ENCODE data around the gene LRRC25. TPM values are rescaled to one million over a fixed set of nuclear protein-coding genes. Genes with fewer than 3 reads are reported as not detected.

LRRC25 gene
- total RNA-seq, 6 experiments from 2014 or later = 1.9 to 12.6 (median 3.2) TPM

DNA sequence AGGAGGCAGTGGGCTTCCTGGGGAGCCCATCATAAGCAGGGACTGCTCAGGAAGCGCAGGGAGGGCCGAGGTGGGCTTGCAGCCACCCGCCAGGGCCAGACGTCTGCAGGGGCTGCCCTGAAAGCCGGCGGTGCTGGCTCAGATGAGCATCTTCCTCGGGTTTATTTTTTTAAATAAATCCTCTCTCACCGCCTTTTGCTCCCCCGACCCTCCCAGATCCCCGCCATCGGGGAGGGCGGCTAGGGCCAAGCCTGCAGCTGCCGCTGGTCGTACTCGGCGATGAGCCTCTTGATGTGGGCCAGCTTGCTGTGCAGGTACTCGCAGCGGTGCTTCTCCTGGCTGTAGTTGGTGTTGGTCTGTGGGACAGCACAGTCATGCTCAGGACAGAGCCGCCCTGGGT is 47.1 kb upstream of the LRRC25 start:
- peaks cover 0 to 54% (median 23%) of the 10 kb centered on the region in 4 donors for H3K36me3 ChIP-seq
- WGBS (ENCODE audit: insufficient coverage, low coverage, low lambda C conversion rate, missing lambda C conversion rate) = 92% methylated on average over 7 of the region's 19 CpGs
- no peak for DNase-seq
- no peaks in the 10 kb centered on the region for H3K9me3 ChIP-seq
- no peaks in the 10 kb centered on the region for H3K27me3 ChIP-seq
- H3K4me3 ChIP-seq = no peak overlapping the region
- no peak overlapping the region for H3K27ac ChIP-seq
- intact Hi-C loops (cut with DNase I) = loop anchor here in 1 of 2 donors (10.0 kb wide), 1 partner anchor 410 kb away; no protein-coding TSS in a partner anchor
- no peak for ATAC-seq
- peaks cover 0 to 14% (median 7%) of the 10 kb centered on the region in 4 donors for H3K4me1 ChIP-seq
- TF ChIP-seq, protein P1, sequence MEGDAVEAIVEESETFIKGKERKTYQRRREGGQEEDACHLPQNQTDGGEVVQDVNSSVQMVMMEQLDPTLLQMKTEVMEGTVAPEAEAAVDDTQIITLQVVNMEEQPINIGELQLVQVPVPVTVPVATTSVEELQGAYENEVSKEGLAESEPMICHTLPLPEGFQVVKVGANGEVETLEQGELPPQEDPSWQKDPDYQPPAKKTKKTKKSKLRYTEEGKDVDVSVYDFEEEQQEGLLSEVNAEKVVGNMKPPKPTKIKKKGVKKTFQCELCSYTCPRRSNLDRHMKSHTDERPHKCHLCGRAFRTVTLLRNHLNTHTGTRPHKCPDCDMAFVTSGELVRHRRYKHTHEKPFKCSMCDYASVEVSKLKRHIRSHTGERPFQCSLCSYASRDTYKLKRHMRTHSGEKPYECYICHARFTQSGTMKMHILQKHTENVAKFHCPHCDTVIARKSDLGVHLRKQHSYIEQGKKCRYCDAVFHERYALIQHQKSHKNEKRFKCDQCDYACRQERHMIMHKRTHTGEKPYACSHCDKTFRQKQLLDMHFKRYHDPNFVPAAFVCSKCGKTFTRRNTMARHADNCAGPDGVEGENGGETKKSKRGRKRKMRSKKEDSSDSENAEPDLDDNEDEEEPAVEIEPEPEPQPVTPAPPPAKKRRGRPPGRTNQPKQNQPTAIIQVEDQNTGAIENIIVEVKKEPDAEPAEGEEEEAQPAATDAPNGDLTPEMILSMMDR (IDR thresholded peaks at IDR 0.05) = no peak
- no peak for TF ChIP-seq POLR2A (IDR thresholded peaks at IDR 0.05)

DNA sequence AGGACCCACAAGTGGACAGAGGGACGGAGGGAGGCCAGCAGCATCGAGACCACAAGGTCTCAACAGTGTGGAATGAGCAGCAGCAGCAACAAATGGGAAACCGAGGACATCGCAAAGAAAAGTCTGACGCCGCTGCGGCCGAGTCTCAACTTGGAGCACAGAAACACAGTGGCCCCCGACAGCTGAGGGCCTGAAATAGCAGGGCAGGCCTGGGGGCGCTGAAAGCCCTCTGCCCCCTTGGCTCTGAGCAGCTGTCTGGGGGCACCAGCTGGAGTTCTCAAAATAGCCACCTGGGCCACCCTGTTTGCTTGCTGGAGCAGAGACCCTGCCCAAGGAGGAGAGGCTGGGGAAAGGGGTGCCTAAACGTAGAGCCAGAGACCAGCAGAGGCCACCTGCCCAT is 46.4 kb upstream of the LRRC25 start:
- H3K36me3 ChIP-seq = peaks cover 0 to 47% (median 19%) of the 10 kb centered on the region in 4 donors

DNA sequence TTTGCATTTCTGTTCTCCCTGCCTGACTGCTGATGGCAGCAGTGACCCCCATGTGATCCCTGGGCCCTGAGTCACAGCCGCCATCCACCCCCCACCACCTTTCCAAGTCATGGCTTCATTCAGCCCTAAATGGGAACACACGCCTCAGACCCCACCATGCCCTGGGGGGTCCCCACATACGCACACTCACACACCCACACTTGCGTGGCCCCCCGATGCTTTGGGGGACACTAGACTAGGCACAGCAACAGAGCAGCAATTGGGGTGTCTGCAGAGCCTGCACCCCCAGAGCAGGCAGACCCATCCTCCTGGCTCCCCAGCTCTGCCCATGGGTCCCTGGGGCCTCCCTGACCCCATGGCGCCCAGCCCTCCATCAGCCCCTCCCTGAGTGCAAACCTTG is 46.0 kb upstream of the LRRC25 start:
- TF ChIP-seq, protein P1 (IDR thresholded peaks at IDR 0.05) = no peak
- H3K27me3 ChIP-seq = no peaks in the 10 kb centered on the region
- H3K27ac ChIP-seq = no peak overlapping the region
- WGBS (ENCODE audit: insufficient coverage, low coverage, low lambda C conversion rate, missing lambda C conversion rate) = 86% methylated on average over 1 of the region's 6 CpGs
- DNase-seq = no peak
- peaks cover 0 to 42% (median 19%) of the 10 kb centered on the region in 4 donors for H3K36me3 ChIP-seq
- intact Hi-C loops (cut with DNase I) = loop anchor here in 1 of 2 donors (10.0 kb wide), 1 partner anchor 411 kb away; no protein-coding TSS in a partner anchor
- H3K4me3 ChIP-seq = no peak overlapping the region
- ATAC-seq = no peak
- H3K9me3 ChIP-seq = no peaks in the 10 kb centered on the region
- peaks cover 0 to 22% (median 11%) of the 10 kb centered on the region in 4 donors for H3K4me1 ChIP-seq

More for the DNA sequence above, 46.4 kb upstream of the LRRC25 start:
- no CpG with 5 or more reads among the region's 11 CpGs for WGBS (ENCODE audit: insufficient coverage, low coverage, low lambda C conversion rate, missing lambda C conversion rate)
- Histone ChIP-seq H3K4me1 (peaks cover 0 to 21% (median 9%) of the 10 kb centered on the region in 4 donors), H3K4me3 (no peak overlapping the region), H3K27me3 (no peaks in the 10 kb centered on the region), H3K27ac (no peak overlapping the region), H3K9me3 (no peaks in the 10 kb centered on the region)
- no peak for ATAC-seq
- no peak for DNase-seq
- TF ChIP-seq, protein P1 (IDR thresholded peaks at IDR 0.05) = no peak
- TF ChIP-seq POLR2A (IDR thresholded peaks at IDR 0.05) = no peak
- intact Hi-C loops (cut with DNase I) = loop anchor here in 1 of 2 donors (10.0 kb wide), 1 partner anchor 411 kb away; no protein-coding TSS in a partner anchor

DNA sequence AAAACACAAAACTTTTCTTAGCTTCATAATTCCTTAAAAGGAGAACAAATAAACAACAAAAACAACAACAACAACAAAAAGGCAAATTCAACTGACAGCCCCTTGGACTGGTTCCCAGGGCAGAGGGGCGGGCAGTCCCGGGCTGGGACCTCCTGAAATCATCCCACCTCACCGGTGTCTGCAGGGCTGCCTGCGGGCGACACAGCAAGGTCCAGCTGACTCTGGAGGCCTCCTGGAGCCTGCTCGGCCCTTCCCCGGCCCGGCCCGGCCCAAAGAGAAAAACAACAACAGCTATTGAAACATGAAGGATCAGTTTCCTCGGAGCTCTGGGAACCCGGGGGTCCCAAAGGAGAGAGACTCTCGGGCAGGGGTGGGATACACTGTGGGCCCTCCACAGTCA is 45.5 kb upstream of the LRRC25 start:
- H3K4me1 ChIP-seq = peaks cover 0 to 27% (median 11%) of the 10 kb centered on the region in 4 donors
- intact Hi-C loops (cut with DNase I) = loop anchor here in 1 of 2 donors (10.0 kb wide), 1 partner anchor 412 kb away; no protein-coding TSS in a partner anchor
- TF ChIP-seq POLR2A (IDR thresholded peaks at IDR 0.05) = no peak
- TF ChIP-seq, protein P1 (IDR thresholded peaks at IDR 0.05) = no peak

More for the DNA sequence above, 45.5 kb upstream of the LRRC25 start:
- ATAC-seq (no peak), DNase-seq (no peak)
- Histone ChIP-seq H3K36me3 (peaks cover 0 to 38% (median 19%) of the 10 kb centered on the region in 4 donors), H3K27me3 (no peaks in the 10 kb centered on the region), H3K9me3 (no peaks in the 10 kb centered on the region), H3K4me3 (no peak overlapping the region), H3K27ac (no peak overlapping the region)
- WGBS (ENCODE audit: insufficient coverage, low coverage, low lambda C conversion rate, missing lambda C conversion rate) = 97% methylated on average over 6 of the region's 12 CpGs
